ENCODE measurements around the gene DLD.

DNA sequence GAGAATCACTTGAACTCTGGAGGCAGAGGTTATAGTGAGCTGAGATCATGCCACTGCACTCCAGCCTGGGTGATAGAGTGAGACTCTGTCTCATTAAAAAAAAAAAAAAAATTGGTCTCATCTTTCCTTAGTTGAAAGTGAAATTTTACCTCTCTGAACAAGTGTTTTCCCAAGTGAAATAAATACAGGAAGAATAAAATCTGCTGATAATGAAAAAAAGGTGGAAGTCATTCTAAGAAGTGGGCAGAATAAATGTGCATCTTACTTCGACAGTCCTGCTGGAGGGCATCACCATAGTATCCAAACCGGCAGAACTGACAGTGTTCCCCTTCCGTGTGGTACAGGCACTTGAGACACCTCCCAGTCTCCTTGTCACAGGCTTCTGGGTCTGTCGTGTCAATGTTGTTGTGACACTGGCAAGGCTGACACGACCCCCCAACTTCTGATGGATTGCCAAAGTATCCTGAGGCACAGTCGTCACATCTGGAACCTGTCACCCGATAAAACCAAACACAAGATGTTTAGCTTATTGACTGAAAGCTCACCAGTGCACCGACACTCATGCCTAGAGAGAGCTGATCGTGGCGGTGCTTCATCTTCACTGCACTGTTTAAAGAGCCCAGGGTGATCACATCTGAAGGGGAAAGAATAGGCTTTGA is 62.4 kb downstream of the DLD start:
- TF ChIP-seq, protein P1, sequence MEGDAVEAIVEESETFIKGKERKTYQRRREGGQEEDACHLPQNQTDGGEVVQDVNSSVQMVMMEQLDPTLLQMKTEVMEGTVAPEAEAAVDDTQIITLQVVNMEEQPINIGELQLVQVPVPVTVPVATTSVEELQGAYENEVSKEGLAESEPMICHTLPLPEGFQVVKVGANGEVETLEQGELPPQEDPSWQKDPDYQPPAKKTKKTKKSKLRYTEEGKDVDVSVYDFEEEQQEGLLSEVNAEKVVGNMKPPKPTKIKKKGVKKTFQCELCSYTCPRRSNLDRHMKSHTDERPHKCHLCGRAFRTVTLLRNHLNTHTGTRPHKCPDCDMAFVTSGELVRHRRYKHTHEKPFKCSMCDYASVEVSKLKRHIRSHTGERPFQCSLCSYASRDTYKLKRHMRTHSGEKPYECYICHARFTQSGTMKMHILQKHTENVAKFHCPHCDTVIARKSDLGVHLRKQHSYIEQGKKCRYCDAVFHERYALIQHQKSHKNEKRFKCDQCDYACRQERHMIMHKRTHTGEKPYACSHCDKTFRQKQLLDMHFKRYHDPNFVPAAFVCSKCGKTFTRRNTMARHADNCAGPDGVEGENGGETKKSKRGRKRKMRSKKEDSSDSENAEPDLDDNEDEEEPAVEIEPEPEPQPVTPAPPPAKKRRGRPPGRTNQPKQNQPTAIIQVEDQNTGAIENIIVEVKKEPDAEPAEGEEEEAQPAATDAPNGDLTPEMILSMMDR (IDR thresholded peaks at IDR 0.05), result no peak
- no peak for TF ChIP-seq POLR2A (IDR thresholded peaks at IDR 0.05)
